KG1 (cell line): ENCODE measurements around the gene CASTOR1.
"Not testable (repeated sequence)": the region's sequence is repeated elsewhere in the genome, so short reads cannot be mapped to it uniquely, and the experiment has no call there.

ENCODE experiments used
- DNase-seq: peaks from one replicate; lab custom pipeline; 2025; lab: John Stamatoyannopoulos, UW

CASTOR1 gene

DNA sequence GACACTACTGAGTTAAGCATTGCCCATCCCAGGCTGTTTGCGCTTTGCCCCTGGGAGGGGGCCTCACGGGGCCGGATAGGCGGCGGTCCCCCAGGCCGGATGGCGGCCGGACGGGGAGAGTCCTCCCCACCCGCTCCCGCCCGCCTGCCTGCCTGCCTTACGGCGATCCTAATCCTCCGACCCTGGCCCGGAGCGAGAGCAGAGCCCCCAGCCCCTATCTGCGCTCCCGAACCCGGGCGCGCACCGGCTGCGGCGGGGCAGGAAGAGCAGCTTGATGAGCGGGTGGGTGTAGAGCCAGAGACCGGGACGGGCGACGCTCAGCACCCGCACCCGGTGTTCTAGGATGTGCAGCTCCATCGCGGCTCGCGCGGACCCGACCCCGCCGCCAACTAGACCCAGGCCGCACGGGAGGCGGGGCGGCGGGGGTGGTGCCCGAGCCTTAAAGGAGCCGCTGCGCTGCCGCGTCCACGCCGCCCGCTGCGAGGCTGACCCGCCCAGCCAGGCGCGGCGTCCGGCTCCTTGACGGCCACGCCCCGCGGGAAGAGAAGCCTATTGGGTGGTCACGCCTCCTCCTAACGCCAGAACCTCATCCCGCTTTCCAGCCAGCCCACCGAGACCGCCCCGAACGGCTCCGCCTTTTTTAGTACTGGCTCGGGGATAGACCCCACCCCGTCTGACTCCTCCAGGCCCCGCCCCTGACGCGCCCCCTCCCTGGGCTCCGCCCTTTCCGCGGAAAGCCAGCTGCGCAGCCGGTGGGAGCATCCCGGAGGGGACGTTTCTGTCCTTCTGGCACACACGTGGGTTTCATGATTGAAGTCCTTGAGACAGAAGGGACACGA lies at the start of gene CASTOR1:
CASTOR1 (minus strand) TSS at position 365 of the 839 bp plus-strand sequence; CDS start at position 357, 8 bp downstream.
- peak; percentile 28 for DNase-seq

DNA sequence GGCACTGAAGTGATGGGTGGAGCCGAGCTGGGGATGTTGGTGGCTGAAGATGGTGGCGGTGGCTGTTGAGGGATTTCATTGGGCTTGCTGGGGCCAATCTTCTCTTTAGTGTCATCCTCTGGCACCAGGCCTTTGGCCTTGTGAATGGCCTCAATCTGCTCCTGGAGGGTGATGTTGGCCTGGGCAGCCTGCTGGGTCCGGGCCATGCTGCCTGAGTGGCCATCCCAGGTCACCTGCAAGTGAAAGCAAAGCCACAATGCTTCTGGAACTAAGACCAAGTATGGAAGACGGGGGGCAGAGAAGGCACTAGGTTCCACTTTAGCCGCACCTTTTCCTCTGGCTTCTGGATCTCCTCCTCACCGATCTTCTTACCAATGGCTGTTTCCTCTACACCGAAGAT lies 49.5 kb upstream of the CASTOR1 start:
- no peak for DNase-seq

DNA sequence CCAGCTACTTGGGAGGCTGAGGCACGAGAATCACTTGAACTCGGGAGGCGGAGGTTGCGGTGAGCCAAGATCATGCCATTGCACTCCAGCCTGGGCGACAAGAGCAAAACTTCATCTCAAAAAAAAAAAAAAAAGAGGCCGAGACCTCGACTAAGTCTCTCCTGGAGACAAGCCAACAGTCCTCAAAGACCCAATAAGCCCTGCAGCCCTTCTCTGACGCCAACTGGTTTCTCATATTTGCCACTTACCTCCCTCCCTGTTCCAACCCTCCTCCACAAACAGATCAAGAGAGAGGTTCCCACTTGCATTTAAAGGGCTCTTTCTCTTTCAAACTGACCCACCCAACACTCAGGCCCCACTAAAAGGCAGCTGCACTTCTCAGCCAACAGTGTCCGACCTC lies 49.0 kb upstream of the CASTOR1 start:
- not testable (repeated sequence) for DNase-seq

DNA sequence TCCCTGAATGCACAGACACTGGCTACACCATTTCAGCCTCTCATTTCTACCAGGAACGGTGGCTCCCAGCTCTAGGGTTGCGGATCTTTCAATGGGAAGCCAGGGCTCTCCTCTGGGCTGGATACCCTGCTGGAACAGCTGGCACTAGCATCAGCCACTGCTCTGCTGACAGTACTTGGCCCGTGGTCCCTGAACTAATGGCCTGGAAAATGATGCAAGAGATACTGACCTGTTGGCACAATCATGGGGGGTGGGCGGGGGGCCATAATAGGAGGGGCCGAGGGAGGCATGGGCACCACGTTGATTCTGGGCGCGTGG lies 48.1 kb upstream of the CASTOR1 start:
- DNase-seq: no peak

GRCh38 chr22:30336752-30337460 lies 47.6 kb upstream of the CASTOR1 start:
- no peak for DNase-seq

DNA sequence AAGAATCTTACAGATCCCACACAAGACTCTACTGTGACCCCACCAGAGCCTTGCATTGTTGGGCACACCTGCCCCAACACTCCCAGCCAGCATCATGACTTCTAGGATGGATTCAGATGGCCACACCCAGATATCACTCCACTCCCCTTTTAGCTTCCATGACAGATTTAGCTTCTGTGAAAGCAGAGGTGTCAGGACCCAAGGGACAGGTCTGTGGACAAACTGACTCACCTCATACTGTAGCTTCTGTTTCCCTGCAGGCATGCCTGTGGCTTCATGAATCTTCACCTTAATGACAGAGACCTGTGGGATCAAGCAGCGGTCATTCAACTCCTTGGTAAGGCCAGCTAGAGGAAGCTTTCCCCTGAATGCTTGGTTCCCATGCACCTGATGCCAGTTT lies 45.9 kb upstream of the CASTOR1 start:
- no peak for DNase-seq

DNA sequence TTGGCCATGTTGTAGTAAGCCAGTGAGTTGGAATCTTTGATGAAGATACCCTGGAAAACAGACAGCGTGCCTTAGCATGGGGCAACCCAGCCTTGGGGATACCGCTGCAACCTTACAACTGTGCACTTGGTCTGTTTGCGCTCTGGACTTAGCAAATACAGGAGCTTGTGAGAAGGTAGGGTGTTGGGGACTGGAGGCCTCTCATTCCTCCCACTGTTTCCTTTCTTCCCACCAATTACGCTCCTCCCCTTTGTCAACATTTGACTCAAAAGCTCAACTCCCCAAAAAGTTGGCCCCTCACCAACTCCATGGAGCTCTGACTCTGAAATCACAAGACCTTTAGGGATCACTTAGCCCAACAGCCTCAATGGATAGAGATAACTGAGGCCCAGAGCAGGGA lies 45.3 kb upstream of the CASTOR1 start:
- no peak for DNase-seq

- no peak for DNase-seq
These were observed 44.4 kb upstream of the CASTOR1 start for GRCh38 chr22:30333707-30334087.

DNA sequence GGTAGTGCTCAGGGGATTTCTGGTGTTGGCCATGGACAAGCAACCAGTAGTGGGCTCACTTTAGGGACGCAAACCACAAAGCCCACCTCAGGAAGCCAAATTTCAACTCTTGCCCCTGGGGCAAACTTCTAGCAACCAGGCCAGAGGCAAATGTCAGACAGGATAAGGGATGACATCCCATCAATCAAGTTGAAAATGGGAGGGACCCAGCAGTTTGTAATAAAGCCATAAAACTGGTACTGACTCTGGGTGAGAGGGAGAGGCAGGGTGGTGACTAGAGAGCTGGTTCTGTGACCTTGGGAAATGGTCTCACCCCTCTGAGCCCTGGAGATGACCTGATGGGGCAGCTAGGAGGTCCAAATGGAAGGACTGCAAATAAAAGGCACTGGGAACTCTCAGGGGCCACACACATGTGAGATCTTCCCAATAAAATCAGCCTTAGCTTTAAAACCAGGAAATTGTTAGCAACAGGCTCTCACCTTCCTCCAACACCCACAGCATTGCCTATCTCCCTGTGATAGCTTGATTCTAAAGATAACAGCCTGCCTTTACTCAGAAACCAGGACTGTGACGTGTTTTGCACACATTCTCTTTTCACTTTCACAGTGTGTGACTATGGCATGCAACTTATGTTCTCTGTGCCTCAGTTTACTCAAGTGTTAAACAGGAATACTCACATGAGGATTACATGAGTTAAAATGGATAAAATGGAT lies 43.8 kb upstream of the CASTOR1 start:
- DNase-seq: no peak

GRCh38 chr22:30332551-30332950 lies 43.2 kb upstream of the CASTOR1 start:
- DNase-seq: no peak

GRCh38 chr22:30328466-30329049 lies 39.3 kb upstream of the CASTOR1 start:
- no peak for DNase-seq

DNA sequence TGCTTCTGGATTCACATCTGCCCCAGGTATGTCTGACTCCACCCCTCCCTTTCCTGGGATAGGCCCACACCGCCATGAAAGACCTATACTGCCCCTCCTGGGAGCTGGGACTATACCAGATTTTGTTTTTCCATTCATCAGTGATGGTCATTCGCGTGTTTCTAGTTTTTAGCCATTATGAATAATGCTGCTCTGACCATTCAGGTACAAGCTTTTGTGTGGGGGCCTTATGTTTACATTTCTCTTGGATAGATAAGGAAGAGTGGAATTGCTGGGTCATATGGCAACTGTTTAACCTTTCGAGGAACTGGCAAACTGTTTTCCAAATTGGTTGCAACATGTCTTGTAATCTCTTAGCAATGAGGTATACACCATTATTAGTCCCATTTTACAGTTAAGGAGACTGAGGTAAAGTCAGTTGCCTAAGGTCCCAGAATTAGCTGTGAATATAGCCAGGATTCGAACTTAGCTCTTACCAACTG lies 38.6 kb upstream of the CASTOR1 start:
- DNase-seq: no peak

DNA sequence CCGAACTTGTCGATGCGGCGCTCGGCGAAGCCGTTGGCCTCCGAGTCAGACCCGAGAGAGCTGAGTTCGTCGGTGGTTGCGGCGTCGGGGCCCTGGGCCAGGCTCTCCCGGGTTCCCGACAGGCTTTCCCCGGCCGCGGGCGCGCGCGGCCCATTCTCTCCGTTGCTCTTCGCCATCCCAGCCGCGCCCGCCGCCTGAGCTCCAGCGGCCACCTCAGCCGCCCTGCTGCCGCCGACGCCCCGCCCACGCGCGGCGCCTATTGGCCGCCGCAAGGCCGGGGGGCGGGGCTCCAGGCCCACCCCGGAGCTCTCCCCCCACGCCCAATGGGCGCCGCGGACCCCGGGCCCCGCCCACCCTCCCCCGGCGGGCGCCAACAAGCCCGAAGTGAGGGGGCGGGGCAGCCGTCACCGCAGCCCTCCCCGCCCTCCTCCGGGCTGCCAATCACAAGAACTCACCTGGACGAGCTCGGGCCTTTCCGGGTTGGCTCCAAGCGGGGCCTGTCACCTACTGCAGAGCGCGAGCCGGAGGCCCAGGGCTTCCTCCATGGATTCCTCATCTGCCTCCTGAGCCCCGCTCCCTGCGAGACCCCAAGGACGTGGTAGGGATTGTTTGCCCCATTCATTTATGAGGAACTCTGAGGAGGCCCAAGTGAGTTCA lies 37.5 kb upstream of the CASTOR1 start, which contains the start of gene TBC1D10A:
TBC1D10A (minus strand) TSS at position 236 of the 657 bp plus-strand sequence; CDS start at position 176, 60 bp downstream.
- DNase-seq: peak; percentile 84

GRCh38 chr22:30326255-30326705 lies 37.0 kb upstream of the CASTOR1 start:
- no peak for DNase-seq

DNA sequence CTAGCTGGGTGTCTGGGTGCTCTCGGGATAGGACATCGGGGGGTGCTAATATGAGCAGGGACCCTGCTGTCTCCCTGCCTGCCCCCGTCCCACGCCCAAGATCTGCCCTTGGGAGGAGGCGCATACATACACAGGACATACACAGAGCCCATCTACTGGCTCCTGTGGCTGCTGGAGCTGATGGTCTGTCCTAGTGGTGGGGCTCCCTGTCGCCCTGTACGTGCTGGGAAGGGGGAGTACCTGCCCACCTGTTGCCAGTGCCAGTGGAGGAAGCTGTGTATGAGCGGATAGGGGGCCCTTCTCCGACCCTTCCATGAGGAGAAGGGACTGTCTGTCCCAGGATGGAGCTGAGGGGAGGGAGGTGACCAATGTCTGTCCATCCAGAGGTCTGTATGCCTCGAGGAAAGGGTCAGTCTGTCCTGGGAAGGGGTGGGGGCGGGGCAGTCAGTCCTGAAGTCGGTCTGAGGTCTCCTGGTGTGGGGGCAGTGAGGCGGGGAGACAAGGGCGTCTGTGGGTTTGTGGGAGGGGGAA lies 36.5 kb upstream of the CASTOR1 start:
- DNase-seq: no peak

- DNase-seq: no peak
These were observed 35.9 kb upstream of the CASTOR1 start for GRCh38 chr22:30325065-30325720.

DNA sequence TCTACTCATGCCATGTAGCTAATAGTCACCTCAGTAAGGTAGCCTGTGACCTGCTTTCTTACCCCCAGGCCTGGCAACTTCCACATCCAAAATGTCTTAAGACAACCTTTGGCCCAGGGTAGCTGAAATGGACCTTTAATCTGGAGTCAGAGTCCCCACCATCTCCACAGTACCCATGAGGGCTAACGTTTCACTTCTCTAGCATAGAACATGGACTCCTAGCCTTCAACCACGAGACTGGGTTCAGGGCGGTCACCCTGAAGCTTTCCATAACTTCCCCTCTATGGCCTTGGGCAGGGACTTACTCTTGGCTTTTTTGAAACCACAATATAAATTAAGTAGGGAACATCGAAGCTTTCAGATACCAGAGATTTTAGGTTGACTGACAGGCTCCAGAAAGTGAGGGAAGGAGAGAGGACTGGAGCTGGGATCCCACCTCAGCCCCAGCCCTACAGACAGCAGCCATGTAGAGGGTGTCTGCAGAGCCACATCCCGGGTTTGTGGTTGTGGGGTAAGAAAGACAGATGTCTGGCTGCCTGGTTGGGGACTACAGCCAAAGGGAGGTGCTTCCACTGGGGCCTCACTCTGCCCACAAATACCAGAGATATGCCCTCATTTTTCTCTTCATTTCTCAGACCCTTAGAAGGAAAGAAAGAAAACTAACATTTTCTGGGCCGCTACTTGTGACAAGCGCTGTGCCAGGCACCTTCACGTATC lies 34.9 kb upstream of the CASTOR1 start:
- no peak for DNase-seq

DNA sequence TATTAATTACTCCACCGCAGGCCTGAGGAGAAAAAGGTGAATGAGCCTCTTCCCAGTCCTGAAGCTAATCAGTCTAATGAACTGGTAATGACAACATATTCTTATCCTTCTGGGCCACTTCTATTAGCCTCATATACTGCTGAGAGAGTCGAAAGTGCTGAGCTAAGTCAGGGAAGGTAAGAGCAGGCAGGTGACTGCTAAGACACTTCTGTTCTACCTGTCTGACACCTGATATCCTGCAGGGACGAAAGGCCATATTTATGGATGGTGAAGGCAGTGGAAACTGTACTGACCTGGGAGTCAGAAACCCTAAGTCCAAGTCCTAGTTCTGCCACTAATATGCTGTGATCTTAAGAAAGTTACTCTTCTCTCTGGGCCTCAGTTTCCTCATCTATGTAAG lies 33.9 kb upstream of the CASTOR1 start:
- no peak for DNase-seq

DNA sequence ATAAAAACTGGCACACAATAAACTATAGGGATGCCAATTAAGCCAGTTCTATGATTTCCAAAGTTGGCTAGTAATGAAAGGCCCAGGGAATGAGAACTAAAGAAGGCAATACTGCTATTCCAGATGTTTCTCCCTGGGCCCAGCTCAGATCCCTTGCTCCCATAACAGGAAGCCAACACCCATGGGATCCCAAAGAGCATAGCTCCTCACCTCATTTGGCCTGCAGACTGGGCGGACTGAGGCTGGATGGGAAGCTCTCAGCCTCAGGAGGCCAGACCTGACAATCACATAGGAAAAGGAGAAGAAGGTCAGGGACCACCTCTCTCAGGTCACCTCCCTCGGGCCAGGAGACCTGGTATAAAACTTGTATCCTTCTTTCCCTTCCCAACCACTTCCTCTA lies 32.2 kb upstream of the CASTOR1 start:
- DNase-seq: no peak

DNA sequence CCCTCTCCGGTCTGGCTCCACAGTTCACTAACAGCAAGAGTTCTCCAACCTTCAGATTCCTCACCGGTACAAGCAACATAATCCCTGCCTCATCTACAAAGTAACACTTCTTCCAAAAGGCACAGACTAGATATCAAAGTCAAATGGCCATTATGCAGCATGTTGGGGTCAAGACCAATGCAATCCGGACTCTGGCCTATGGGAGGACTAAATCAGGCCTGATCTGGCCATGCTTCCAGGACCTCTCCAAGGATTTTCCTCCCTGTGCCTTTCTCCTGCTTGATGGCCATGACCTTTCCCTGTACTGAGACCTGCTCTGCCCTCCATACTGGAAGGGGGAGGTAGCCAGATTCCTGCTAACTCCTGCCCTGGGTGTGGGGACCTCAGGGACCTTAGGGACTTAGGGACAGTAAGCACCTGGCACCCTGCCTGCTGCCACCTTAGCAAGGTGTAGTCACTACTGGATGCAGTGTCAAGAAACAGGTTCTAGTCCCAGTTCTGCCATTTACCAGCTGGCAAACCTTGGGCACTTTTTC lies 30.8 kb upstream of the CASTOR1 start:
- DNase-seq: no peak
